ENCODE results near the gene ZFP42.
"Not testable (repeated sequence)": the region's sequence is repeated elsewhere in the genome, so short reads cannot be mapped to it uniquely, and the experiment has no call there.

ZFP42 gene

DNA sequence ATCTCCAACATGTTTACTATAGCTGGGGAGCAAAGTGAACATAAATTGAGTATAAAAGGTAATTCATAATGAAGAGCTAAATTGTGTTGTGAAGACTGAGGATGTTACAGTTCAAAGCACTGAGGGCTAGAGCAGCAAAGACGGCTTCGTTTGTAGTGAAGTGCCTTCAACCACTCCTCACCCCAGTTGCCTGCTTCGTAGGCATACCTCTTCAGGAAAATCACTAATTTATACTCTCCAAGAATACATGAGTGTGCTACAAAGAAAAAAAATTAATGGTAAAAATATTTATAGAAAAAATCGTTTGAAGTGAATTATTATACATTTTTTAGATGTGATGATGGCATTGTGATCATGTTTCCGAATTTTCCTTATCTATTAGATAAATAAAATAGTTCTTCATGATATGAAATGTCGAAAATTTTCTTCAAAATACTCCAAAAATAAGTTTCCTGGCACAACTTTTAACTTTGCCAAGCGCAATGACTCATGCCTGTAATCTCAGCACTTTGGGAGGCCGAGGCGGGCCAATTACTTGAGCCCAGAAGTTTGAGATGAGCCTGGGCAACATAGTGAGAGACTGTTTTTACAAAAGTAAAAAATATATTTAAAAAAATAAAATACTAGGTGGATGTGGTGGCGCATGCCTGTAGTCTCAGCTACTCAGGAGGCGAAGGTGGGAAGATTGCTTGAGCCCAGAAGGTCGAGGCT is 41.6 kb downstream of the ZFP42 start:
- DNase-seq = no peak
- TF ChIP-seq POLR2A (IDR thresholded peaks at IDR 0.05; ENCODE audit: low read length) (no peak), GATA1 (IDR thresholded peaks at IDR 0.05; ENCODE audit: low read depth, low read length) (no peak)

GRCh38 chr4:188041721-188042120 is 46.1 kb downstream of the ZFP42 start:
- no peak for TF ChIP-seq POLR2A (IDR thresholded peaks at IDR 0.05; ENCODE audit: low read length)
- TF ChIP-seq GATA1 (IDR thresholded peaks at IDR 0.05; ENCODE audit: low read depth, low read length) = no peak
- DNase-seq = no peak

- TF ChIP-seq GATA1 (IDR thresholded peaks at IDR 0.05; ENCODE audit: low read depth, low read length) = no peak
- DNase-seq = no peak
These were observed 46.6 kb downstream of the ZFP42 start for GRCh38 chr4:188042191-188042590.

DNA sequence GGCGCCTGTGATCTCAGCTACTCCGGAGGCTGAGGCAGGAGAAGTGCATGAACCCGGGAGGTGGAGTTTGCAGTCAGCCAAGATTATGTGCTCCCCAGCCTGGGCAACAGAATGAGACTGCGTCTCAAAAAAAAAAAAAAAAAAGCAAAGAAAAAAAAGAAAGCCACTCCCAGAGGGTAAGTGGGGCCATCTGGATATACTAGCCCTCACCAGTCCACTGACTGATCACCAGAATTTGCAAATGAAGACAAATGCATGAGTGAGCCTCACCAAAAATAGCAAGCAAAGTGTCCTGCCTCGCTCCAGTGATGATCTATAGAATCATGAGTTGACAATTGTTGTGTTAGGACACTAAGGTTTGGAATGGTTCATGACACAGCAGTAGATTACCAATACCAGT is 47.6 kb downstream of the ZFP42 start:
- TF ChIP-seq POLR2A (IDR thresholded peaks at IDR 0.05; ENCODE audit: low read length) = no peak
- no peak for DNase-seq

DNA sequence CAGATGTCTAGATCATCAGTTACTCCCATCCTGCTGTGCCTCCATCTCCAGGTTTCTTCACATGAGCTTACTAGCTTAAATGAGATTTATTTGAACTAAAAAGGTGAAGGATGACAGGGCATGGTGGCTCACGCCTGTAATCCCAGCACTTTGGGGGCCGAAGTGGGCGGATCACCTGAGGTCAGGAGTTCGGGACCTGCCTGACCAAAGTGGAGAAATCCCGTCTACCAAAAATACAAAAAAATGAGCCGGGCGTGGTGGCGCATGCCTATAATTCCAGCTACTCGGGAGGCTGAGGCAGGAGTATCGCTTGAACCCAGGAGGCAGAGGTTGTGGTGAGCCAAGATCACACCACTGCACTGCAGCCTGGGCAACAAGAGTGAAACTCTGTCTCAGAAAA is 49.9 kb downstream of the ZFP42 start:
- not testable (repeated sequence) for DNase-seq

- DNase-seq = no peak
- TF ChIP-seq POLR2A (IDR thresholded peaks at IDR 0.05; ENCODE audit: low read length) (no peak), GATA1 (IDR thresholded peaks at IDR 0.05; ENCODE audit: low read depth, low read length) (no peak)
These were observed 51.1 kb downstream of the ZFP42 start for GRCh38 chr4:188046657-188047056.

DNA sequence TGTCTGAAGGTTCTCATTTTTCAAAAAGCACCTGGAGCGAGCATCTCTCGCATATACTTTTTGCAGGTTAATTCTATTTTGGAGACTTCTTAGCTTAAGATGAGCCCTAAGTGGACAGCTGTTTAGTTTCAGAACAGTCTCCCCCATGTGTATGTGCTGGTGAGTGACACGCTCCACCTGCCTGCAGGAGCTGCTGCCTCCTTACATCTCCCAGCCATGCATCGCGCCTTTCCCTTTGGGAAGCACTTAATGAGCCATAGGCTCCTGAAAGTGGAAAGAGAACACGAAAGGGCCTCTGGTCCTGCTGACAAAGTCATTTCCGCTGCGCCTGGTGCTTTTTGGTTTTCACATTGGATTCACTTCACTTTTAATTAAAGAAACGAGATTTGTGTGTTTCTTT is 57.7 kb downstream of the ZFP42 start:
- no peak for DNase-seq
- no peak for TF ChIP-seq POLR2A (IDR thresholded peaks at IDR 0.05; ENCODE audit: low read length)
- no peak for TF ChIP-seq GATA1 (IDR thresholded peaks at IDR 0.05; ENCODE audit: low read depth, low read length)
